WI38 (cell line): ENCODE data around the gene TTC21A.

ENCODE experiments used
- H3K4me3 ChIP-seq: 2 replicates; pipeline ENCODE4 v1.5.1; 2011; ENCODE audit warnings: low read depth, mild to moderate bottlenecking, control low read depth, low read length
- CTCF ChIP-seq: IDR thresholded peaks from 2 replicates; pipeline ENCODE4 v1.5.1; 2012; ENCODE audit warnings: low read depth, mild to moderate bottlenecking, control low read depth, low read length

Gene TTC21A

DNA sequence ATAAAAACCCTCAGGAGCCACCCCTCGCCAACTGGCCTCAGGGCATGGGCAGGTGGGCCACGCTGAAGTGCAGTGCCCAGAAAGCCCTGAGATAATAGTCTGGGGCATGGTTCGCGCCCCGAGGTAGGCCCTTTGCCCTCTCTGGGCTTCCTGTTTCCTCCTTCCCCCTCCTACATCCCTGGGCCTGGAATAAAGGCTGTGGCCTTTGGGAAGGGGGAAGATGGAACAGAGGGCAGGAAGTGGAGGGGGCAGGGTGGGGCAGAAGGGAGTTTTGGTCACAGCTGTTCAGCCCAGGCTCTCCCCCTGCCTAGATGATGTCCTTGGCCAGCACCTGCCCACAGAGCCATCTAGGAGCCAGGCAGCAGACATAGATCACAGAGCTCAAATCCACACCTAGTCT is 34.6 kb downstream of the TTC21A start:
- TF ChIP-seq CTCF: no peak
- H3K4me3 ChIP-seq: no peak overlapping the region

DNA sequence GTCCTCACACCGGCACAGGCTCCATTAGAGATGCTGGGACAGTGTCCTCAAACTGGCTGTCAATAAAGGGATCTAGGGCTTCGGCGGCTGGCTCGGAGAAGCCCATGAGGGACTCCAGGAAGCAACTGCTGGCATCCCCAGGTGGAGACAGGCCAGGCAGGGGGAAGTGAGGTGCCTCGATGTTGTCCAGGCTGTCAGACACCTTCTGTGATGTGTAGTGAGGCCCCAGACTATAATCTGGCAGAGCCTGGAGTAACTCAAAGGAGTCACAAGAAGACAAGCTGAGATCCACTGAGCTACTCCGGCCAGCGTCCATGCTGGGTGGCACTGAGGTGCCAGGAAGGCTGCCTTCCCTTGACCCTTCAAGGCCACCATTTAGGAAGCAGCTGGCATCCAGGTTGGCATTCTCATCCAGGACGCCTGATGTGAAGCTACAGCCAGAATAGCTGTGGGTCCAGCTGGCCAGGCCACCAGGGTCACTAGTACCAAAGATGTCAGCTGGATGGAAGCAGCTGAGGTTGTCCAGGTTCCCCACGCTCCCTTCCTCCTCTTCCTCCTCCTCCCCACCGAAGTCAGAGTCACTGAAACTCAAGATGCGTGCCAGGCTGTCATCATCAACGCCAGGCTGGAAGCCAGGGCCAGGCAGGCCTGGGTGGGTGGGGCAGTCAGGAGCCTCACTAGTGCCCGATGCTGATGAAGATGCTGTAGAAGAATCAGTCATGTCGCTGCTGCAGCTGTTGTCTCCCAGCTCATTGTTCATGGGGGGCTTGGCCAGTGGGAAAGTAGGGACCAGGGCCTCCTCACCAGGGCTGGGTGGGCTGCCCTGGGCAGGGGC is 35.8 kb downstream of the TTC21A start:
- no peak overlapping the region for H3K4me3 ChIP-seq
- TF ChIP-seq CTCF: no peak

DNA sequence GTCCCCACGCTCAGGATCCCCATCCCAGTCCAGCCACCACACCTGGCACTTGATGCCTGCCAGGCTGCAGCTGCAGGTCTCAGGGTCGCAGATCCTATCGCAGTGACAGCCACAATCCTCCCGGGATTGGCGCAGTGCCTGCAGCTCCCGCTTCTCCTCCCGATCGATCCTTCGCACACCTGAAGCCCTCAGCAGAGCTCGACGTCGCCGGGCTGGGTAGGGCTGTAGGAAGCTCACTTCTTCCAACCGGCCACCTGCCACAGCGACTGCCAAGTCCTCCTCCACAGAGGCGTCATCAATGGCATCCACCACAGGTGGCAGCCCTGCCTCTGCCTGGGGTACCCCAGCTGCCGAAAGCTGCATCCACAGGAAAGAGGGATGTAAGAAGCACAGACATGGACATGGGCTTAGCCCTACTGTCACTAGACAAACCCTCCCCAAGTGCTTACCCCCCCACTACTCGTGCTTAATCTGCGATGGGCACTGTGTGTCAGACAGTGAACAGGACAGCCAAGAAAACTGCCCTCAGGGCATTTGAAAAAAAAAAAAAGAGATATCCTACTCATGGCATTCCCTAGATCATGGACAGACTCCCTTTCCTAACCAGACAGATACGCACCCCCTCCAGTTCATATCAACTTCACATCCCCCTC is 36.7 kb downstream of the TTC21A start:
- no peak for TF ChIP-seq CTCF
- H3K4me3 ChIP-seq: no peak overlapping the region

GRCh38 chr3:39144748-39145380 is 37.4 kb downstream of the TTC21A start:
- H3K4me3 ChIP-seq: no peak overlapping the region
- TF ChIP-seq CTCF: no peak

DNA sequence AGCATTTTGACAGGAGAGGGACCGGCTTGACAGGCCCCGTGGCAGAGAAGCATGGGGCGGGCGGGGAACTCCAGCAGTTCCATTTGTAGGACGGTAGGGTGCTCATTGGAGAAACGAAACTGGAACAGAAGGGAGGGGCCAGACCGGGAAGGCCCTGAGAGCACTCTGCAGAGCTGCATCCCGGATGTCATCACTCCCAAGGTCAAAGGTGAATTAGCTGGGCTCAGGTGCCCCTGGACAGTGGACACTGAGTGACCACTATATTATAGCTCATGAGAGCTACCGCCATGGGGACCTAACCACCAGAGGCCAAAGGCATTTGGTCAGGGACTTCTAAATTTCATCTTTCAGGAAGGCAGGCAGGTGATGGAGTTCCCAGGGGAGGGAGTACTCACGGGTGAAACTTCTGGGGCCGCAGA is 38.6 kb downstream of the TTC21A start:
- H3K4me3 ChIP-seq: no peak overlapping the region
- TF ChIP-seq CTCF: no peak

GRCh38 chr3:39146611-39147591 is 39.4 kb downstream of the TTC21A start:
- peak overlapping the region; percentile 35 for H3K4me3 ChIP-seq
- TF ChIP-seq CTCF: no peak
